GM12872 (cell line): ENCODE data around the gene MYOF.

Experiments
- CTCF ChIP-seq: IDR thresholded peaks from 3 replicates; pipeline ENCODE4 v1.5.1; 2011; ENCODE audit warnings: low read depth, mild to moderate bottlenecking, low read length, moderate library complexity; ENCODE audit not compliant: insufficient read depth

MYOF gene

GRCh38 chr10:93476756-93477155 lies 5.4 kb downstream of the MYOF start:
- TF ChIP-seq CTCF = no peak

GRCh38 chr10:93475871-93476270 lies 6.3 kb downstream of the MYOF start:
- TF ChIP-seq CTCF = no peak

GRCh38 chr10:93475227-93475626 lies 6.9 kb downstream of the MYOF start:
- no peak for TF ChIP-seq CTCF

- no peak for TF ChIP-seq CTCF
These were observed 8.2 kb downstream of the MYOF start for GRCh38 chr10:93473804-93474472.

- TF ChIP-seq CTCF = no peak
These were observed 9.0 kb downstream of the MYOF start for GRCh38 chr10:93473161-93473560.

GRCh38 chr10:93471110-93471651 lies 11.0 kb downstream of the MYOF start:
- no peak for TF ChIP-seq CTCF

- no peak for TF ChIP-seq CTCF
These were observed 12.7 kb downstream of the MYOF start for GRCh38 chr10:93469454-93469853.
